ENCODE results near the gene ADGRL2. TPM values are rescaled to one million over a fixed set of nuclear protein-coding genes. Genes with fewer than 3 reads are reported as not detected.

ADGRL2 gene
- total RNA-seq, 1 experiment from 2014 or later = 0.20 TPM

- H3K9me2 ChIP-seq (ENCODE audit: insufficient read depth) = no peaks in the 10 kb centered on the region
- H3K9ac ChIP-seq (ENCODE audit: low read length) = no peak overlapping the region
- no peak overlapping the region for H2AFZ ChIP-seq (ENCODE audit: low read depth, low read length, poor library complexity, severe bottlenecking)
- no peak overlapping the region for H3K27ac ChIP-seq (ENCODE audit: low read depth, low read length)
- intact Hi-C loops (cut with micrococcal nuclease) = no loop called here
- H3K9me3 ChIP-seq (ENCODE audit: control insufficient read depth in 1 of 2, insufficient read depth in 1 of 2, low read depth in 1 of 2, low read length in 2 of 2) = no peaks in the 10 kb centered on the region
- RAD21 ChIA-PET (ENCODE audit: low non-redundant PET in 1 of 2, low total read pairs in 2 of 2, uncharacterized antibody in 2 of 2, unreplicated experiment in 2 of 2) = no interaction called here
- DNase-seq (ENCODE audit: low read depth, low spot score) (no peak), ATAC-seq (no peak)
- H3K27me3 ChIP-seq (ENCODE audit: insufficient read depth, low read length) = no peaks in the 10 kb centered on the region
- H4K20me1 ChIP-seq (ENCODE audit: insufficient read depth) = no peaks in the 10 kb centered on the region
- no peaks in the 10 kb centered on the region for H3K79me2 ChIP-seq (ENCODE audit: insufficient read depth, low read length)
- H3K4me2 ChIP-seq (ENCODE audit: low read length) = no peak overlapping the region
- no peak overlapping the region for H3K4me3 ChIP-seq (replicated peaks in 1 of 2; ENCODE audit: low read depth in 1 of 2, low read length in 2 of 2)
- BruUV-seq (replicated peaks) = no TSS peak
- CTCF ChIA-PET = interaction anchor here (1.4 kb wide), 1 partner anchor 21 kb away, joined by 3 read pairs; no protein-coding TSS in a partner anchor
- no peak for TF ChIP-seq FOSL1 (IDR thresholded peaks at IDR 0.05; ENCODE audit: low read depth)
- TF ChIP-seq CTCF (IDR thresholded peaks at IDR 0.05 in 2 of 3, conservative IDR thresholded peaks at IDR 0.05 in 1 of 3; ENCODE audit: borderline replicate concordance in 1 of 3, insufficient read depth in 1 of 3, low read depth in 2 of 3, low read length in 2 of 3) = 0 out of 6 replicates have a peak, but pooled peaks of 1 of the 3 experiments have one; percentile 10
- no peaks in the 10 kb centered on the region for H3K36me3 ChIP-seq (ENCODE audit: control insufficient read depth in 1 of 2, insufficient read depth in 2 of 2, low read length in 2 of 2)
- POLR2A ChIA-PET = no interaction called here
- no peaks in the 10 kb centered on the region for H3K4me1 ChIP-seq (ENCODE audit: control insufficient read depth in 1 of 2, insufficient read depth in 2 of 2, low read length in 2 of 2)
Observed at GRCh38 chr1:81781749-81782148, 19.0 kb upstream of the ADGRL2 start.

DNA sequence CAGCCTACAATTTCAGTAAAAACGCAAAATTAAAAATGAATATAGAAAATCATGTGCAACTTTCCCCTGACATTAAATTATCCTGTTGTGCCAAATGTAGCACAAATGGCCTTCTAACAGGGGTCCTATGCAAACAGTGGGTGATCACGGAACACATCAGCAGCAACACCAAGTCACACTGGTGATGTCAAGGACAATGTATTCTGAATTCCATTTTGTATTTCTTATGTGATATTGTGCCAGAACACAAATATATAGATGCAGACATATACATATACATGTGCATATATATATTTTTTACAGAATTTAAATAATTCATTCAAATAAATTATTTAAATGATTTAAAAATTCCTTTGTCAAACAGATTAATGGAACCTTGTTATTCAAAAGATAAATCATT lies 8.6 kb upstream of the ADGRL2 start:
- H3K27ac ChIP-seq (ENCODE audit: low read depth, low read length) = no peak overlapping the region
- H2AFZ ChIP-seq (ENCODE audit: low read depth, low read length, poor library complexity, severe bottlenecking) = no peak overlapping the region
- no peak overlapping the region for H3K4me2 ChIP-seq (ENCODE audit: low read length)
- H3K27me3 ChIP-seq (ENCODE audit: insufficient read depth, low read length) = no peaks in the 10 kb centered on the region
- H3K79me2 ChIP-seq (ENCODE audit: insufficient read depth, low read length) = no peaks in the 10 kb centered on the region
- H3K9me2 ChIP-seq (ENCODE audit: insufficient read depth) = no peaks in the 10 kb centered on the region
- no peak overlapping the region for H3K4me3 ChIP-seq (replicated peaks in 1 of 2; ENCODE audit: low read depth in 1 of 2, low read length in 2 of 2)
- CTCF ChIA-PET = no interaction called here
- H3K36me3 ChIP-seq (ENCODE audit: control insufficient read depth in 1 of 2, insufficient read depth in 2 of 2, low read length in 2 of 2) = no peaks in the 10 kb centered on the region
- no peaks in the 10 kb centered on the region for H4K20me1 ChIP-seq (ENCODE audit: insufficient read depth)
- POLR2A ChIA-PET = no interaction called here
- RAD21 ChIA-PET (ENCODE audit: low non-redundant PET in 1 of 2, low total read pairs in 2 of 2, uncharacterized antibody in 2 of 2, unreplicated experiment in 2 of 2) = no interaction called here
- ATAC-seq = no peak
- H3K4me1 ChIP-seq (ENCODE audit: control insufficient read depth in 1 of 2, insufficient read depth in 2 of 2, low read length in 2 of 2) = no peaks in the 10 kb centered on the region
- no peak for DNase-seq (ENCODE audit: low read depth, low spot score)
- H3K9me3 ChIP-seq (ENCODE audit: control insufficient read depth in 1 of 2, insufficient read depth in 1 of 2, low read depth in 1 of 2, low read length in 2 of 2) = no peaks in the 10 kb centered on the region; a peak in 1 of 4 replicates
- BruUV-seq (replicated peaks) = no TSS peak
- TF ChIP-seq, protein P1, sequence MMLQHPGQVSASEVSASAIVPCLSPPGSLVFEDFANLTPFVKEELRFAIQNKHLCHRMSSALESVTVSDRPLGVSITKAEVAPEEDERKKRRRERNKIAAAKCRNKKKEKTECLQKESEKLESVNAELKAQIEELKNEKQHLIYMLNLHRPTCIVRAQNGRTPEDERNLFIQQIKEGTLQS (IDR thresholded peaks at IDR 0.05) = no peak
- no peak for TF ChIP-seq SP1 (IDR thresholded peaks at IDR 0.05; ENCODE audit: low read depth)
- no peak for TF ChIP-seq ZNF274 (IDR thresholded peaks at IDR 0.05; ENCODE audit: low read depth, low read length)
- intact Hi-C loops (cut with micrococcal nuclease) = no loop called here
- no peak overlapping the region for H3K9ac ChIP-seq (ENCODE audit: low read length)
